Measurements from ENCODE around the gene ZNF335.

GRCh38 chr20:46006022-46006705 is 34.2 kb upstream of the ZNF335 start:
- TF ChIP-seq CTCF (IDR thresholded peaks at IDR 0.05) (no peak), EZH2 (IDR thresholded peaks at IDR 0.05) (no peak)
